ENCODE data around the gene PACS2. TPM values are rescaled to one million over a fixed set of nuclear protein-coding genes. Genes with fewer than 3 reads are reported as not detected.
"Not testable (repeated sequence)": the region's sequence is repeated elsewhere in the genome, so short reads cannot be mapped to it uniquely, and the experiment has no call there.

The PACS2 gene
- total RNA-seq, 2 experiments from 2014 or later, result 57.7 to 61.5 TPM

GRCh38 chr14:105325716-105326567 lies 11.4 kb downstream of the PACS2 start:
- no peak overlapping the region for H3K4me3 Mint-ChIP-seq

GRCh38 chr14:105326568-105326867 lies 12.0 kb downstream of the PACS2 start:
- CTCF ChIA-PET, result no interaction called here
- POLR2A ChIA-PET, result interaction anchor here (1.0 kb wide), 1 partner anchor 12 kb away, joined by 3 read pairs; the partner anchor contains the start of gene PACS2
- Histone ChIP-seq H3K9me3 (ENCODE audit: control insufficient read depth in 1 of 2, insufficient read depth in 1 of 2, low read length in 2 of 2) (no peaks in the 10 kb centered on the region), H3K4me3 (ENCODE audit: low read length) (no peak overlapping the region), H3K36me3 (ENCODE audit: insufficient read depth, low read length) (no peaks in the 10 kb centered on the region), H3K4me1 (ENCODE audit: insufficient read depth, low read length) (peaks cover 23% of the 10 kb centered on the region), H3K27me3 (ENCODE audit: control insufficient read depth in 1 of 2, insufficient read depth in 2 of 2, low read length in 2 of 2) (no peaks in the 10 kb centered on the region), H3K27ac (ENCODE audit: low read depth in 1 of 2, low read length in 2 of 2) (no peak overlapping the region)
- intact Hi-C loops (cut with DNase I, micrococcal nuclease), result no loop called here
- DNase-seq (no peak), ATAC-seq (ENCODE audit: poor library complexity) (no peak)
- Mint-ChIP-seq H3K36me3 (ENCODE audit: low read depth) (no peaks in the 10 kb centered on the region), H3K4me3 (no peak overlapping the region), H3K4me1 (ENCODE audit: low read depth) (peaks cover 36% of the 10 kb centered on the region), H3K27me3 (no peaks in the 10 kb centered on the region), H3K27ac (no peak overlapping the region), H3K9me3 (no peaks in the 10 kb centered on the region)
- no peak for TF ChIP-seq CTCF (IDR thresholded peaks at IDR 0.05)

More at GRCh38 chr14:105325716-105326567, 11.4 kb downstream of the PACS2 start:
- no peak for TF ChIP-seq CTCF (IDR thresholded peaks at IDR 0.05)
- no peak overlapping the region for H3K4me3 ChIP-seq (ENCODE audit: low read length)
- POLR2A ChIA-PET, result interaction anchor here (1.0 kb wide), 1 partner anchor 11 kb away, joined by 3 read pairs; the partner anchor contains the start of gene PACS2
- H3K9me3 ChIP-seq (ENCODE audit: control insufficient read depth in 1 of 2, insufficient read depth in 1 of 2, low read length in 2 of 2), result no peaks in the 10 kb centered on the region
- Mint-ChIP-seq H3K4me1 (ENCODE audit: low read depth) (peaks cover 32% of the 10 kb centered on the region), H3K36me3 (ENCODE audit: low read depth) (no peaks in the 10 kb centered on the region), H3K9me3 (no peaks in the 10 kb centered on the region), H3K27ac (no peak overlapping the region), H3K27me3 (no peaks in the 10 kb centered on the region)
- no peak overlapping the region for H3K27ac ChIP-seq (ENCODE audit: low read depth in 1 of 2, low read length in 2 of 2)
- H3K36me3 ChIP-seq (ENCODE audit: insufficient read depth, low read length), result no peaks in the 10 kb centered on the region
- intact Hi-C loops (cut with DNase I, micrococcal nuclease), result no loop called here
- CTCF ChIA-PET, result no interaction called here
- H3K4me1 ChIP-seq (ENCODE audit: insufficient read depth, low read length), result peaks cover 17% of the 10 kb centered on the region
- ATAC-seq (ENCODE audit: poor library complexity), result no peak
- no peaks in the 10 kb centered on the region for H3K27me3 ChIP-seq (ENCODE audit: control insufficient read depth in 1 of 2, insufficient read depth in 2 of 2, low read length in 2 of 2)
- DNase-seq, result no peak

- Mint-ChIP-seq H3K9me3 (no peaks in the 10 kb centered on the region), H3K36me3 (ENCODE audit: low read depth) (no peaks in the 10 kb centered on the region), H3K4me1 (ENCODE audit: low read depth) (peaks cover 42% of the 10 kb centered on the region), H3K4me3 (no peak overlapping the region), H3K27ac (no peak overlapping the region), H3K27me3 (no peaks in the 10 kb centered on the region)
- POLR2A ChIA-PET, result no interaction called here
- Histone ChIP-seq H3K4me3 (ENCODE audit: low read length) (no peak overlapping the region), H3K27me3 (ENCODE audit: control insufficient read depth in 1 of 2, insufficient read depth in 2 of 2, low read length in 2 of 2) (no peaks in the 10 kb centered on the region), H3K36me3 (ENCODE audit: insufficient read depth, low read length) (no peaks in the 10 kb centered on the region), H3K4me1 (ENCODE audit: insufficient read depth, low read length) (peaks cover 28% of the 10 kb centered on the region), H3K9me3 (ENCODE audit: control insufficient read depth in 1 of 2, insufficient read depth in 1 of 2, low read length in 2 of 2) (no peaks in the 10 kb centered on the region), H3K27ac (ENCODE audit: low read depth in 1 of 2, low read length in 2 of 2) (no peak overlapping the region)
- no peak for TF ChIP-seq CTCF (IDR thresholded peaks at IDR 0.05)
- intact Hi-C loops (cut with DNase I, micrococcal nuclease), result no loop called here
- CTCF ChIA-PET, result no interaction called here
- ATAC-seq (ENCODE audit: poor library complexity) (no peak), DNase-seq (no peak)
Measured at GRCh38 chr14:105326891-105327694, 12.5 kb downstream of the PACS2 start.

DNA sequence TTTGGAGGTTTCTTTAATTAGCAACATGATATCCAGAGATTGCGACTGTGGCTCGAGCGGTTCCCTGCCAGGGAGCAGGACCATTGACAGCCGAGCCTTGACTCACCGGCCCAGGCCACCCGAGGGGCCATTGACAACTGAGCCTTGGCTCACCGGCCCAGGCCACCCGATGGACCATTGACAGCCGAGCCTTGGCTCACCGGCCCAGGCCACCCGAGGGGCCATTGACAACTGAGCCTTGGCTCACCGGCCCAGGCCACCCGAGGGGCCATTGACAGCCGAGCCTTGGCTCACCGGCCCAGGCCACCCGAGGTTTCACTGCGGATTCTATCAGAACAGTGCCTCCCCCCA lies 13.1 kb downstream of the PACS2 start:
- POLR2A ChIA-PET; H3K9me3 ChIP-seq (ENCODE audit: control insufficient read depth in 1 of 2, insufficient read depth in 1 of 2, low read length in 2 of 2); H3K4me3 ChIP-seq (ENCODE audit: low read length); DNase-seq; intact Hi-C loops (cut with DNase I, micrococcal nuclease); H3K27ac Mint-ChIP-seq; H3K36me3 Mint-ChIP-seq (ENCODE audit: low read depth); CTCF ChIA-PET; H3K36me3 ChIP-seq (ENCODE audit: insufficient read depth, low read length); H3K4me3 Mint-ChIP-seq; H3K27me3 Mint-ChIP-seq; H3K27me3 ChIP-seq (ENCODE audit: control insufficient read depth in 1 of 2, insufficient read depth in 2 of 2, low read length in 2 of 2); ATAC-seq (ENCODE audit: poor library complexity); H3K9me3 Mint-ChIP-seq; H3K27ac ChIP-seq (ENCODE audit: low read depth in 1 of 2, low read length in 2 of 2): not testable (repeated sequence)
- H3K4me1 ChIP-seq (ENCODE audit: insufficient read depth, low read length), result peaks cover 34% of the 10 kb centered on the region
- H3K4me1 Mint-ChIP-seq (ENCODE audit: low read depth), result peaks cover 41% of the 10 kb centered on the region

All from CD4-positive, alpha-beta T cell (primary cell).